A673 (cell line): Measurements from ENCODE around the gene WDR20.

Experiments
- EZH2 ChIP-seq: fragments of 200-600 bp; sonication (generic); IDR thresholded peaks from 2 replicates; pipeline ENCODE4 v1.6.1; 2017; ENCODE audit warnings: borderline replicate concordance, low read depth, mild to moderate bottlenecking, mixed read lengths, antibody characterized with exemption, low read length; ENCODE audit not compliant: poor library complexity, severe bottlenecking
- TF ChIP-seq, protein P1 (sequence below): fragments of 300-800, 200-600 bp; sonication (generic); conservative IDR thresholded peaks from 2 replicates; pipeline ENCODE4 v1.5.1; 2017; ENCODE audit warnings: low read depth, mild to moderate bottlenecking, antibody characterized with exemption, low read length, moderate library complexity, mixed read lengths

GRCh38 chr14:102208741-102209140 is 69.0 kb downstream of the WDR20 start:
- TF ChIP-seq, protein P1, sequence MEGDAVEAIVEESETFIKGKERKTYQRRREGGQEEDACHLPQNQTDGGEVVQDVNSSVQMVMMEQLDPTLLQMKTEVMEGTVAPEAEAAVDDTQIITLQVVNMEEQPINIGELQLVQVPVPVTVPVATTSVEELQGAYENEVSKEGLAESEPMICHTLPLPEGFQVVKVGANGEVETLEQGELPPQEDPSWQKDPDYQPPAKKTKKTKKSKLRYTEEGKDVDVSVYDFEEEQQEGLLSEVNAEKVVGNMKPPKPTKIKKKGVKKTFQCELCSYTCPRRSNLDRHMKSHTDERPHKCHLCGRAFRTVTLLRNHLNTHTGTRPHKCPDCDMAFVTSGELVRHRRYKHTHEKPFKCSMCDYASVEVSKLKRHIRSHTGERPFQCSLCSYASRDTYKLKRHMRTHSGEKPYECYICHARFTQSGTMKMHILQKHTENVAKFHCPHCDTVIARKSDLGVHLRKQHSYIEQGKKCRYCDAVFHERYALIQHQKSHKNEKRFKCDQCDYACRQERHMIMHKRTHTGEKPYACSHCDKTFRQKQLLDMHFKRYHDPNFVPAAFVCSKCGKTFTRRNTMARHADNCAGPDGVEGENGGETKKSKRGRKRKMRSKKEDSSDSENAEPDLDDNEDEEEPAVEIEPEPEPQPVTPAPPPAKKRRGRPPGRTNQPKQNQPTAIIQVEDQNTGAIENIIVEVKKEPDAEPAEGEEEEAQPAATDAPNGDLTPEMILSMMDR: no peak
- no peak for TF ChIP-seq EZH2
